Progenitor cell of endocrine pancreas (in vitro differentiated cells): ENCODE data around the gene PRPF6. TPM values are rescaled to one million over a fixed set of nuclear protein-coding genes. Genes with fewer than 3 reads are reported as not detected.
"Not testable (repeated sequence)": the region's sequence is repeated elsewhere in the genome, so short reads cannot be mapped to it uniquely, and the experiment has no call there.

ENCODE experiments used
- DNase-seq: peaks from one replicate; pipeline ENCODE4 v3.0.0; 2021; ENCODE audit warnings: low spot score; ENCODE audit not compliant: unreplicated experiment
- H3K27ac Mint-ChIP-seq: 2 replicates; pipeline ENCODE4 v1.8.0; 2021; ENCODE audit warnings: mild to moderate bottlenecking, moderate library complexity, mixed read lengths
- H3K27me3 Mint-ChIP-seq: 2 replicates; pipeline ENCODE4 v1.8.0; 2021; ENCODE audit warnings: mixed read lengths
- H3K36me3 Mint-ChIP-seq: 2 replicates; pipeline ENCODE4 v1.8.0; 2022; ENCODE audit warnings: mixed read lengths; ENCODE audit not compliant: insufficient read depth
- H3K4me1 Mint-ChIP-seq: 2 replicates; pipeline ENCODE4 v1.8.0; 2021; ENCODE audit warnings: low read depth, mixed read lengths
- H3K4me3 Mint-ChIP-seq: 2 replicates; pipeline ENCODE4 v1.8.0; 2021; ENCODE audit warnings: low read depth, mild to moderate bottlenecking, moderate library complexity, mixed read lengths
- H3K9me3 Mint-ChIP-seq: 2 replicates; pipeline ENCODE4 v1.8.0; 2021; ENCODE audit warnings: low read depth, mixed read lengths
- total RNA-seq: library from RNA; stranded (reverse); gene quantifications from 2 replicates; pipeline ENCODE4 v1.2.1, GENCODE V29; 2021
- TF ChIP-seq, protein P1 (sequence below): fragments of 200-600 bp; sonication (generic); IDR thresholded peaks from one replicate; pipeline ENCODE4 v1.5.0; 2021; ENCODE audit warnings: antibody characterized with exemption, mild to moderate bottlenecking; ENCODE audit not compliant: unreplicated experiment

PRPF6 gene
- total RNA-seq, 1 donor from 2014 or later = 76.4 TPM

DNA sequence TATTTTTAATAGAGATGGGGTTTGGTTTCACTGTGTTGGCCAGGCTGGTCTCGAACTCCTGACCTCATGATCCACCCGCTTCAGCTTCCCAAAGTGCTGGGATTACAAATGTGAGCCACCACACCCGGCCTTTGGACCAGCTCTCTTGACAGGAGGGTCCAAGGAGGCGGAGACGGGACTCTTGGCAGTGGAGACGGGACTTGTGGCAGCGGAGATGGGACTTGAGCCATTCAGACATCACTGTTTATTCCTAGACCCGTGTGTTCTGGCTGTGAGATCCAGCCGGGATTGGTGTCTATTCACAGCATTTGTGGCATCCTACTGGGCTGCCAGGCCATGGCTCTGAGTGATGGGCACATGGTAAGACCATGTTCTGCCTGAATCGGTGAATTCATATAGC, 25.6 kb downstream of the PRPF6 start:
- Mint-ChIP-seq H3K4me1 (peaks cover 5% of the 10 kb centered on the region), H3K36me3 (peaks cover 29% of the 10 kb centered on the region), H3K4me3 (no peak overlapping the region), H3K27me3 (no peaks in the 10 kb centered on the region), H3K27ac (no peak overlapping the region), H3K9me3 (no peaks in the 10 kb centered on the region)
- DNase-seq = no peak
- TF ChIP-seq, protein P1, sequence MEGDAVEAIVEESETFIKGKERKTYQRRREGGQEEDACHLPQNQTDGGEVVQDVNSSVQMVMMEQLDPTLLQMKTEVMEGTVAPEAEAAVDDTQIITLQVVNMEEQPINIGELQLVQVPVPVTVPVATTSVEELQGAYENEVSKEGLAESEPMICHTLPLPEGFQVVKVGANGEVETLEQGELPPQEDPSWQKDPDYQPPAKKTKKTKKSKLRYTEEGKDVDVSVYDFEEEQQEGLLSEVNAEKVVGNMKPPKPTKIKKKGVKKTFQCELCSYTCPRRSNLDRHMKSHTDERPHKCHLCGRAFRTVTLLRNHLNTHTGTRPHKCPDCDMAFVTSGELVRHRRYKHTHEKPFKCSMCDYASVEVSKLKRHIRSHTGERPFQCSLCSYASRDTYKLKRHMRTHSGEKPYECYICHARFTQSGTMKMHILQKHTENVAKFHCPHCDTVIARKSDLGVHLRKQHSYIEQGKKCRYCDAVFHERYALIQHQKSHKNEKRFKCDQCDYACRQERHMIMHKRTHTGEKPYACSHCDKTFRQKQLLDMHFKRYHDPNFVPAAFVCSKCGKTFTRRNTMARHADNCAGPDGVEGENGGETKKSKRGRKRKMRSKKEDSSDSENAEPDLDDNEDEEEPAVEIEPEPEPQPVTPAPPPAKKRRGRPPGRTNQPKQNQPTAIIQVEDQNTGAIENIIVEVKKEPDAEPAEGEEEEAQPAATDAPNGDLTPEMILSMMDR = no peak

DNA sequence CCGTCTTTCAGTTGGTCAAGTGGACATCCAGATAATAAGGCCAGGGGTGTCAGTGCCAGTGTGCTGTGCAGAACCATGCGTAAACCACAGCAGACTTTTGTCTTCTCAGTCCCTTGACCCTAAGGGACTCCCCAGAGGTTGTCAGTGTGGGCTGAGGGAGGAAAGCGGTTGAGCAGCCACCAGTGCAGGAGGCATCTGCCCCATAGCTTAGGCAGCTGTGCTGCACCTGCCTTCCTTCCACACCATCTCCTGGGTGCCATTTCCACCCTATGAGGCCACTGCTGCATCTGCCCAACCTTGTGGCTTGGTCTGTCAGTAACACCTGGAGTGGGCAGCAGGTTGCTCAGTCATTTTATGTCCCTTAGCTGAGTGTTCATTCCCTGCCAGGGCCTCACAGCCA, 26.0 kb downstream of the PRPF6 start:
- H3K36me3 Mint-ChIP-seq = peaks cover 27% of the 10 kb centered on the region

DNA sequence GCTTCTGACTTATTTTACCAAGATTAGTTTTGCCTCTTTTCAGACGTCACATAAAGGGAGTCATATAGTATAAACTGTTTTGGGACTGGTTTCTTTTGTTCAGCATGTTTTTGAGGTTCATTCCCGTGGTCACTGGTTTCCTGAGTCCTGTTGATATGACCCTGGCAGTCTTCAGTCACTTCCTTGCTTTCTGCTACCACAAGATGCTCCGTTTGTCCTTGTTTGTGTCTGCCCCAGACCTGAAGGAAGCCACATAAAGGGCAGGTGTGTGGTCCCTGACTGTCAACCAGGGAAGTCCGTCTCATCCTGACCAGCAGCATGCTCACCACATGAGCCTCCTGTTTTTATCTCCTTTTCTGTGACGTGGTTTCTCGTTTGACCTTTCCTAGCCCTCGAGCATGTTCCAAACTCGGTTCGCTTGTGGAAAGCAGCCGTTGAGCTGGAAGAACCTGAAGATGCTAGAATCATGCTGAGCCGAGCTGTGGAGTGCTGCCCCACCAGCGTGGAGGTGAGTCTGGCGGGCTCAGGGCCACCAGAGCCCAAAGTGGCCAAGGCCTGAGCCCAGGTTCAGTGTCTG, 29.0 kb downstream of the PRPF6 start:
- Mint-ChIP-seq H3K4me1 (no peaks in the 10 kb centered on the region), H3K4me3 (no peak overlapping the region), H3K9me3 (no peaks in the 10 kb centered on the region), H3K36me3 (peaks cover 27% of the 10 kb centered on the region), H3K27me3 (no peaks in the 10 kb centered on the region), H3K27ac (no peak overlapping the region)
- DNase-seq = no peak
- TF ChIP-seq, protein P1 = no peak

More for the DNA sequence above, 26.0 kb downstream of the PRPF6 start:
- Mint-ChIP-seq H3K4me1 (peaks cover 5% of the 10 kb centered on the region), H3K27me3 (no peaks in the 10 kb centered on the region), H3K27ac (no peak overlapping the region), H3K9me3 (no peaks in the 10 kb centered on the region), H3K4me3 (no peak overlapping the region)
- TF ChIP-seq, protein P1 = no peak
- no peak for DNase-seq

DNA sequence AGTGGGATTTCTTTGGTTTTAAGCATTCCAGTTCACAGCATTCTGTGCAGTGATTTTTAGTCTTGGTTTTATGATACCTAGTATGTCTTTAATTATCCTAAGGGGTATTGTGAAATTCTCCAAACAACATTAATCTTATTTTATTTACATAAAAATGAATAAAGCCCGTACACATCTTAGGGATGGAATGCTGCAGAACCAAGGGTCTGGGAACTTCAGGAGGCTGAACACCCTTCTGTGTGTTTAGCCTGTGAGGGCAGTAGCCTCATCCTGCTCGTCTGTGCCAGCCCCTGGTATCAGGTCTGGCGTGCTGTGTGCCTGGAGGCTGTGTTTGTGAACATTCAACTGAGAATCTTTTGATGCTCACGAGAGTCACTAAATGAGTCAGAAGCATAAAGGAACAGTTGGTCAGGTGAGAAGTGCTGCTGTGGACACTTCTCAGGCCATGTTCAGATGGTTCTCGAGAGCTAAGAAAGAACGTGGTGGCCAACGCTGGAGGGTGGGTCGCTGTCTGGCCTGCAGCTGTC, 29.8 kb downstream of the PRPF6 start:
- no peaks in the 10 kb centered on the region for H3K27me3 Mint-ChIP-seq
- DNase-seq = no peak
- peaks cover 22% of the 10 kb centered on the region for H3K36me3 Mint-ChIP-seq
- H3K4me3 Mint-ChIP-seq = no peak overlapping the region
- no peak overlapping the region for H3K27ac Mint-ChIP-seq
- TF ChIP-seq, protein P1 = no peak
- no peaks in the 10 kb centered on the region for H3K9me3 Mint-ChIP-seq
- no peaks in the 10 kb centered on the region for H3K4me1 Mint-ChIP-seq

DNA sequence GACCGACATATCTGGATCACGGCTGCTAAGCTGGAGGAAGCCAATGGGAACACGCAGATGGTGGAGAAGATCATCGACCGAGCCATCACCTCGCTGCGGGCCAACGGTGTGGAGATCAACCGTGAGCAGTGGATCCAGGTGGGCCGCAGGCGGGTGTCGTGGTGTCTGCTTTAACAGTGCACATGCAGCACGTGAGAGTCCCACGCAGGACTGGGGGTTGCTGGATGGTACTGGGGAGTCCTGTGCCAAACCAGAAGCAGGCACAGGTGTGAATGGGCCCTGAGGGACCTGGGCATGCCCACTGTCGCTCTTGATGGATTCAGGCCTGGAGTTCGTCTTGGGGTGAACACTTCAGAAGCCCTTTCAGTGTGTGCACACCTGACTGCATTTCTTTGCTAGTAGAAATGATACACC, 30.4 kb downstream of the PRPF6 start:
- TF ChIP-seq, protein P1 = no peak
- Mint-ChIP-seq H3K27ac (no peak overlapping the region), H3K9me3 (no peaks in the 10 kb centered on the region), H3K4me1 (no peaks in the 10 kb centered on the region), H3K36me3 (peaks cover 23% of the 10 kb centered on the region), H3K27me3 (no peaks in the 10 kb centered on the region), H3K4me3 (no peak overlapping the region)
- DNase-seq = no peak

DNA sequence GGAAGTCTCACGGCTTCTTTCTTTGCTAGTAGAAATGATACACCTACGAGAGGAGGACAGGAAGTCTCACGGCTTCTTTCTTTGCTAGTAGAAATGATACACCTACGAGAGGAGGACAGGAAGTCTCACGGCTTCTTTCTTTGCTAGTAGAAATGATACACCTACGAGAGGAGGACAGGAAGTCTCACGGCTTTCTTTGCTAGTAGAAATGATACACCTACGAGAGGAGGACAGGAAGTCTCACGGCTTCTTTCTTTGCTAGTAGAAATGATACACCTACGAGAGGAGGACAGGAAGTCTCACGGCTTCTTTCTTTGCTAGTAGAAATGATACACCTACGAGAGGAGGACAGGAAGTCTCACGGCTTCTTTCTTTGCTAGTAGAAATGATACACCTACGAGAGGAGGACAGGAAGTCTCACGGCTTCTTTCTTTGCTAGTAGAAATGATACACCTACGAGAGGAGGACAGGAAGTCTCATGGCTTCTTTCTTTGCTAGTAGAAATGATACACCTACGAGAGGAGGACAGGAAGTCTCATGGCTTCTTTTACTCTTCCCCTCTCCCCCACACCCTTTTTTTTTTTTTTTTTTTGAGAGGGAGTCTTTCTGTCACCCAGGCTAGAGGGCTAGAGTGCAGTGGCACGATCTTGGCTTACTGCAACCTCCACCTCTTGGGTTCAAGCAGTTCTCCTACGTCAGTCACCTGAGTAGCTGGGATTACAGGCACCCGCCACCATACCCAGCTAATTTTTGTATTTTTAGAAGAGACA, 31.6 kb downstream of the PRPF6 start:
- H3K9me3 Mint-ChIP-seq, H3K4me3 Mint-ChIP-seq, H3K4me1 Mint-ChIP-seq, H3K27me3 Mint-ChIP-seq, DNase-seq, H3K27ac Mint-ChIP-seq: not testable (repeated sequence)
- H3K36me3 Mint-ChIP-seq = peaks cover 26% of the 10 kb centered on the region
